ENCODE data around the gene DNAH7.

DNAH7 gene

GRCh38 chr2:196080526-196080925, 11.9 kb upstream of the DNAH7 start:
- in situ Hi-C loops (cut with MboI; ENCODE audit: low sequenced_read_pairs, unreplicated experiment) = loop anchor here (10.0 to 25.0 kb wide), 3 partner anchors 194 to 682 kb away; no protein-coding TSS in a partner anchor

GRCh38 chr2:196079052-196079451, 10.4 kb upstream of the DNAH7 start:
- DNase-seq (ENCODE audit: low spot score) = no peak
- in situ Hi-C loops (cut with MboI; ENCODE audit: low sequenced_read_pairs, unreplicated experiment) = loop anchor here (25.0 kb wide), 2 partner anchors 383 to 683 kb away; no protein-coding TSS in a partner anchor
- no peak for TF ChIP-seq CTCF (IDR thresholded peaks at IDR 0.05; ENCODE audit: borderline replicate concordance, control extremely low read depth, extremely low read depth, insufficient read depth, missing control alignments)

More at GRCh38 chr2:196080526-196080925, 11.9 kb upstream of the DNAH7 start:
- TF ChIP-seq CTCF (IDR thresholded peaks at IDR 0.05; ENCODE audit: borderline replicate concordance, control extremely low read depth, extremely low read depth, insufficient read depth, missing control alignments) = no peak
- DNase-seq (ENCODE audit: low spot score) = no peak

GRCh38 chr2:196077821-196078220, 9.2 kb upstream of the DNAH7 start:
- in situ Hi-C loops (cut with MboI; ENCODE audit: low sequenced_read_pairs, unreplicated experiment) = loop anchor here (25.0 kb wide), 2 partner anchors 384 to 684 kb away; no protein-coding TSS in a partner anchor
- TF ChIP-seq CTCF (IDR thresholded peaks at IDR 0.05; ENCODE audit: borderline replicate concordance, control extremely low read depth, extremely low read depth, insufficient read depth, missing control alignments) = no peak
- no peak for DNase-seq (ENCODE audit: low spot score)

- DNase-seq (ENCODE audit: low spot score) = no peak
- no peak for TF ChIP-seq CTCF (IDR thresholded peaks at IDR 0.05; ENCODE audit: borderline replicate concordance, control extremely low read depth, extremely low read depth, insufficient read depth, missing control alignments)
- in situ Hi-C loops (cut with MboI; ENCODE audit: low sequenced_read_pairs, unreplicated experiment) = loop anchor here (25.0 kb wide), 2 partner anchors 385 to 685 kb away; no protein-coding TSS in a partner anchor
Observed at GRCh38 chr2:196076778-196077568, 8.3 kb upstream of the DNAH7 start.

GRCh38 chr2:196075196-196075595, 6.6 kb upstream of the DNAH7 start:
- DNase-seq (ENCODE audit: low spot score) = no peak
- no peak for TF ChIP-seq CTCF (IDR thresholded peaks at IDR 0.05; ENCODE audit: borderline replicate concordance, control extremely low read depth, extremely low read depth, insufficient read depth, missing control alignments)
- in situ Hi-C loops (cut with MboI; ENCODE audit: low sequenced_read_pairs, unreplicated experiment) = loop anchor here (25.0 kb wide), 2 partner anchors 387 to 687 kb away; no protein-coding TSS in a partner anchor

GRCh38 chr2:196074631-196075030, 6.0 kb upstream of the DNAH7 start:
- in situ Hi-C loops (cut with MboI; ENCODE audit: low sequenced_read_pairs, unreplicated experiment) = loop anchor here (25.0 kb wide), 2 partner anchors 388 to 688 kb away; no protein-coding TSS in a partner anchor
- DNase-seq (ENCODE audit: low spot score) = no peak
- TF ChIP-seq CTCF (IDR thresholded peaks at IDR 0.05; ENCODE audit: borderline replicate concordance, control extremely low read depth, extremely low read depth, insufficient read depth, missing control alignments) = no peak
